Heart right ventricle (tissue), 16 donors: ENCODE data around the gene ABLIM2. TPM values are rescaled to one million over a fixed set of nuclear protein-coding genes. Genes with fewer than 3 reads are reported as not detected.

Experiments used
- ATAC-seq, 8 donors: fragments of 200-7000 bp; cut with Tn5 transposase; one replicate each; pipeline ENCODE4 v1.9.1; 2020; ENCODE audit warnings: mild to moderate bottlenecking in 8 of 8, moderate library complexity in 8 of 8, moderate number of reproducible peaks in 1 of 8
- DNase-seq, 2 donors: peaks; one replicate each; pipeline ENCODE4 v3.0.0-alpha.2; 2020
- H3K27ac ChIP-seq, 10 donors: fragments of 200-600 bp; sonication (generic) in 2 of 10; one replicate each; pipeline versions ENCODE4 v1.5.0 to v1.8.0; 2020 to 2022; ENCODE audit warnings: mild to moderate bottlenecking in 3 of 10
- H3K27me3 ChIP-seq, 7 donors: fragments of 200-600 bp; one replicate each; pipeline ENCODE4 v1.8.0; 2021 to 2022; ENCODE audit warnings: mild to moderate bottlenecking in 2 of 7
- H3K36me3 ChIP-seq, 9 donors: fragments of 200-600 bp; sonication (generic) in 1 of 9; one replicate each; pipeline versions ENCODE4 v1.5.0 to v1.8.0; 2020 to 2022; ENCODE audit warnings: mild to moderate bottlenecking in 2 of 9
- H3K4me1 ChIP-seq, 9 donors: fragments of 200-600 bp; sonication (generic) in 1 of 9; one replicate each; pipeline versions ENCODE4 v1.5.0 to v1.8.0; 2020 to 2022; ENCODE audit warnings: mild to moderate bottlenecking in 4 of 9
- H3K4me3 ChIP-seq, 10 donors: fragments of 200-600 bp; sonication (generic) in 2 of 10; one replicate each; pipeline versions ENCODE4 v1.5.0 to v1.8.0; 2020 to 2022; ENCODE audit warnings: mild to moderate bottlenecking in 7 of 10, moderate library complexity in 2 of 10
- H3K9me3 ChIP-seq, 11 donors: fragments of 200-600 bp in 10 of 11; sonication (generic) in 2 of 11; one replicate each; pipeline versions ENCODE4 v1.5.0 to v1.8.0; 2013 to 2022; ENCODE audit warnings: mild to moderate bottlenecking in 2 of 11, control low read depth in 1 of 11, moderate library complexity in 1 of 11
- CTCF ChIP-seq, 9 donors: fragments of 200-600 bp; sonication (generic) in 2 of 9; IDR thresholded peaks; one replicate each; pipeline versions ENCODE4 v1.5.0 to v1.8.0; 2021 to 2022; ENCODE audit warnings: antibody characterized with exemption in 9 of 9, mild to moderate bottlenecking in 5 of 9, moderate library complexity in 1 of 9
- WGBS, 2 donors: extraction: QIAGEN DNeasy Blood & Tissue Kit; methylation state at CpG; one replicate each; pipeline ENCODE4 v1.1.7; 2013; ENCODE audit warnings: inconsistent platforms in 1 of 2; 5-methylcytosine and 5-hydroxymethylcytosine counted together
- intact Hi-C, 10 donors: fragments of 100-400 bp; cut with DNase I; formaldehyde crosslinking; loops; one replicate each; pipeline versions ENCODE4 v1.11.1 to v1.14.2; 2022
- polyA plus RNA-seq, 2 donors: library from polyadenylated mRNA; stranded (reverse); fragments of 200-250 nt; gene quantifications; one replicate each; pipeline ENCODE4 v1.2.3, GENCODE V29; 2013
- total RNA-seq, 10 donors: library from RNA; stranded (reverse); fragmentation: NEBNext Ultra II Directional in 3 of 10; extraction: Animal tissue kit (Norgen Biotek cat#: 25700) in 3 of 10; gene quantifications; one replicate each; pipeline versions ENCODE4 v1.2.1 to v1.2.4, GENCODE V29; 2021 to 2023
- donor health status: Arrhythmogenic right ventricular cardiomyopathy.
- donor health status: ischemic (EF 13 %, LVEDD 7.1; RV severe dilation, severe dysfunction).
- donor health status: healthy with polysubstance abuse.
- donor health status: DM: no; HTN: yes; CAD: no.
- donor health status: DM: no; HTN: no; CAD: no.
- donor health status: ischemic (EF 25% LVEDD 6.9; RV normal size, moderate dysfunction).
- donor health status: ischemic (EF 25% LVEDD 5.7; RV mildly dilated, moderate dysfunction).
- donor health status: healthy.
- donor health status: DM: yes; HTN: yes; CAD: no.
- donor health status: Ischemic cardiomyopathy.
- donor health status: ischemic (EF 35%, LVEDD 5.7; RV mildly dilated, moderate dysfunction).
- donor health status: nonischemic (EF 11% LVEDD 7.7; RV severe dilation, severe dysfunction).
- donor health status: DM: yes; HTN: yes; CAD: no.
- donor health status: PGD.
- donor health status: ischemic (EF 29% LVEDD 5.4; RV normal size, mild dysfunction).
- donor health status: nonischemic (EF 23%, LVEDD 6.1; RV moderate dilation, normal function).

ABLIM2 gene
- total and polyA plus RNA-seq, 12 donors: 7.2 to 27.8 (median 17.6) TPM

GRCh38 chr4:8202108-8203051 lies 43.8 kb upstream of the ABLIM2 start:
- no peak for DNase-seq
- intact Hi-C loops: no loop called here
- peaks cover 22 to 84% (median 47%) of the 10 kb centered on the region in 9 donors for H3K4me1 ChIP-seq
- H3K27ac ChIP-seq: no peak overlapping the region
- no peak for ATAC-seq
- peaks cover 0 to 13% (median 0%) of the 10 kb centered on the region in 9 donors for H3K36me3 ChIP-seq
- H3K27me3 ChIP-seq: no peaks in the 10 kb centered on the region
- 87 to 89% methylated on average over 21 of the region's 21 CpGs for WGBS, 2 donors
- TF ChIP-seq CTCF (IDR thresholded peaks at IDR 0.05): no peak
- H3K4me3 ChIP-seq: peak overlapping the region in 5 of 10 donors; percentile 52 to 67 (median 59)
- H3K9me3 ChIP-seq: no peaks in the 10 kb centered on the region

GRCh38 chr4:8201321-8201781 lies 42.7 kb upstream of the ABLIM2 start:
- intact Hi-C loops: no loop called here
- no peak for TF ChIP-seq CTCF (IDR thresholded peaks at IDR 0.05)
- DNase-seq (no peak), ATAC-seq (no peak)
- peak overlapping the region in 8 of 10 donors; percentile 48 to 95 (median 84) for H3K27ac ChIP-seq
- H3K4me3 ChIP-seq: peak overlapping the region; percentile 21 to 67 (median 52)
- H3K27me3 ChIP-seq: no peaks in the 10 kb centered on the region
- no peaks in the 10 kb centered on the region for H3K9me3 ChIP-seq
- peaks cover 22 to 84% (median 54%) of the 10 kb centered on the region in 9 donors for H3K4me1 ChIP-seq
- H3K36me3 ChIP-seq: peaks cover 0 to 11% (median 0%) of the 10 kb centered on the region in 9 donors
- 52 to 61% methylated on average over 9 of the region's 9 CpGs for WGBS, 2 donors

- H3K36me3 ChIP-seq: peaks cover 0 to 3% (median 0%) of the 10 kb centered on the region in 9 donors
- 35 to 49% methylated on average over 30 of the region's 30 CpGs for WGBS, 2 donors
- intact Hi-C loops: no loop called here
- H3K27me3 ChIP-seq: no peaks in the 10 kb centered on the region
- H3K9me3 ChIP-seq: no peaks in the 10 kb centered on the region
- peak overlapping the region; percentile 43 to 95 (median 82) for H3K27ac ChIP-seq
- peak; percentile 74 to 78 for DNase-seq
- TF ChIP-seq CTCF (IDR thresholded peaks at IDR 0.05): no peak
- ATAC-seq: peak; percentile 49 to 79 (median 60)
- H3K4me1 ChIP-seq: peaks cover 25 to 83% (median 63%) of the 10 kb centered on the region in 9 donors
- peak overlapping the region; percentile 37 to 67 (median 52) for H3K4me3 ChIP-seq
Observed at GRCh38 chr4:8200302-8200975, 41.8 kb upstream of the ABLIM2 start.
